CD4-positive, alpha-beta T cell treated with Interleukin-17A for 4 hours (primary cell): ENCODE measurements around the gene ANKLE2.
"Not testable (repeated sequence)": the region's sequence is repeated elsewhere in the genome, so short reads cannot be mapped to it uniquely, and the experiment has no call there.

ENCODE experiments used
- DNase-seq: peaks from one replicate; pipeline ENCODE4 v3.0.0-alpha.2; 2020; ENCODE audit warnings: mixed read lengths

ANKLE2 gene

GRCh38 chr12:132776816-132777568, 15.4 kb upstream of the ANKLE2 start:
- no peak for DNase-seq

- not testable (repeated sequence) for DNase-seq
Observed at GRCh38 chr12:132776230-132776625, 14.6 kb upstream of the ANKLE2 start.

DNA sequence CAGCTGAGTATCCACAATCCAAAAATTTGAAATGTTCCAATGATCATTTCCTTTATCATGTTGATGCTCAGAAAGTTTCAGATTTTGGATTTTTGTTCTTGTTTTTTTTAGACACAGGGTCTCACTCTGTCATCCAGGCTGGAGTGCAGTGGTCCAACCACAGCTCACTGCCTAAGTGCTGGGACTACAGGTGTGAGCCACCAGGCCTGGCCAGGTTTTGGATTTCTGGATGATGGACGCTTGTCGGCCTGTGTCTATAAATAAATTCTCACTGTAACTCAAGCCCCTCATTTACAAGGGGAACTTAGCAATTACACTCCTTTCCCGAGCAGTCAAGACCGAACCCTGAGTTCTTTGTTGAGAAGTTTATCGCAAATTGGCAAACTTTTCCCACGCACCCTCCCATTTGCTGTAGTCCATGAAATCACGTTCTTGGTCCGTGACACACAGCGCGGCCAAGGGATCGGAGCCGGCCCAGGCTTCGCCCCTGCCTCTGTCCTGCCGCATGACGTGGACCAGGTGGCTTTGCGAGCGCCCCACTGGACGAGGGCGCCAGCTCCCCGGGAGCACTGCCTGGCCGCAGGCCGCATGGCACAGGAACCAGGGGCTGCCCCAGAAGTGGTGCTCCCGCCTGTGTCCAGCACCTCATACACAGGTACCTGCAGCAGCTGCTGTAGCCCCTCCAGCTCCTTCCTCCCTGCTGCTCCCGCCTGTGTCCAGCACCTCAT, 14.0 kb upstream of the ANKLE2 start:
- DNase-seq = no peak

GRCh38 chr12:132774646-132775275, 13.1 kb upstream of the ANKLE2 start:
- DNase-seq = no peak

DNA sequence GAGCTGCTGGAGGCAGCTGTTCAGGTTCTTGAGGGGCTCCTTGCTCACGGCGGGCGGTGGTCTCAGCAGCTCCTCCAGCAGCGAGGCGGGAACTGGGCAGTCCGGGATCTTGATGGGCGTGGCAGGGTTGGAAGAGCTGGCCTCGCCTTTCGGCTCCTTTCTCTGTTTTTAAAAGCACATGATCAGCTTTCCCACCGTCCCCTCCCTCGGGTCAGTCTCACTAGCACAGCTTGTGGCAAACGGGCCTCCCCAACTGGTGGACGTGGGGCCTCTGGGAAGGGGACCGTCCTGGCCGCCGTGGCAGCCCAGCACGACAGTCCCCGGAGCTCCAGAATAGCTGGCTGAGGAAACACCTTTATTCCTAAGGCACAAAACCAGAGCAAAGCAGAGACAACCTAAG, 12.5 kb upstream of the ANKLE2 start:
- DNase-seq = no peak

DNA sequence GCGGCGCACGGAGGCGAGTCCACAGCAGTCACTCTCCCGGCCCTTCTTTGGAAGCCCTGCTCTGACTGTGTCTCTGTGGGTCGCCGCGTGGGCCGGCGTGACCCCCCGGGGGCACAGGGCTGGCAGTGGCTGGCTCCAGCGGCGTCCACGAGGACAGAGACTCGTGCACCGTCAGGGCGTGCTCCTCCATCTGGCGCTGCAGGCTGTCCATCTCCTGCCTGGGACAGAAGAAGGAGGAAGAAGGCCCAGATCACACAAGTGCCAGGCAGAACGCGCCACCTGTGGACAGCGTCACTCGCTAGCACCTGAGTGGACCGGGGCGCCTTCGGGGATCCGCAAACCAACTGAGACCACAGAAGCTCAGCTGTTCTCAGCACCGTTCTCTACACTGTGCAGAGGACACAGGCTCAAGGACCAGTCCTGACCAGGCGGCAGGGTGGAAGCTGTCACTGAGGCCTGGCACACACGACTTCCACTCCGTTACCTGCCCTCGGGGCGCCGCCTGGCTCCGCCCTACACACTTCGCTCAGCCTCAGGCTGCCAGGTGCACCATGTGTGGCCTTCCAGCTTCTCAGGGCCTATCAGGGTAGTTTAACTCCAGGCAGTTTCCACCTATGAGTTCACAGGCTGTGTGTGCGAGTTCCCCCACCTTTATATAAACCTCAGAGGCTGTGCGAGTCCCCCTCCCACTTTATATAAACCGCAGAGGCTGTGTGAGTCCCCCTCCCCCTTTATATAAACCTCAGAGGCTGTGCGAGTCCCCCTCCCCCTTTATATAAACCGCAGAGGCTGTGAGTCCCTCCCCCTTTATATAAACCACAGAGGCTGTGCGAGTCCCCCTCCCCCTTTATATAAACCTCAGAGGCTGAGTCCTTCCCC, 11.7 kb upstream of the ANKLE2 start:
- peak; percentile 62 for DNase-seq

- no peak for DNase-seq
Observed at GRCh38 chr12:132772606-132773005, 11.0 kb upstream of the ANKLE2 start.

DNA sequence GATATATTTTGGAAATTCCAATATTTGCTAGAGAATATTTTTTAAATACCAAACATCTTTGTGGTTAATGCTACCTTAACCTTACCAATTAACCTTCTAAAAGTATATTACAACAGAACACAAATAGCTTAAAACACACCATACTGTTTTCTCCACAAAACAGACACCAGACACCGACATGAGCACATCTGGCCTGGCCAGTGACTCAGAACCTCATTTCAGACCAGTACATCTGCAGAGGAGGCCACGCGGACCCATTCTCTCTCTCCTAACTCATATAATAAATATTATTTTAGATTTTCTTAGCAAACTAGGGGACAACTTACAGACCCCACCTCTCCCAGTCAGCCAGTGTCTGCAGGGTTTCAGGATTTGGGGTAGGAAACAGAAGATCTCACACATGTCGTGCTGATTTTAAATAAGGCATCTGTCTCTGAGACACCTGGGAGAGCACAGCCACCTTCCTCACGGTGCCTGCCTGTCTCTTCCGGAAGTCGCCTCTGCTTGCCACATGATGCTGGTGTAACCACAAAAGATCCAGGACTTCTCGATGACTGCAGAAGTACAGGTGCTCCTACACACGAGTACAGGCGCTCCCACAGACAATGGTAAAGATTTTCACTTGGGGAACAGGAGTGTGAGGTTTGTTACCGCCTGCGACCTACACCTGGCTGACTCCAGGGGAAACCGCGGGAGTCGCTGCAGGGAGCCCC, 9.7 kb upstream of the ANKLE2 start:
- peak; percentile 76 for DNase-seq

GRCh38 chr12:132766380-132767085, 4.9 kb upstream of the ANKLE2 start:
- no peak for DNase-seq

DNA sequence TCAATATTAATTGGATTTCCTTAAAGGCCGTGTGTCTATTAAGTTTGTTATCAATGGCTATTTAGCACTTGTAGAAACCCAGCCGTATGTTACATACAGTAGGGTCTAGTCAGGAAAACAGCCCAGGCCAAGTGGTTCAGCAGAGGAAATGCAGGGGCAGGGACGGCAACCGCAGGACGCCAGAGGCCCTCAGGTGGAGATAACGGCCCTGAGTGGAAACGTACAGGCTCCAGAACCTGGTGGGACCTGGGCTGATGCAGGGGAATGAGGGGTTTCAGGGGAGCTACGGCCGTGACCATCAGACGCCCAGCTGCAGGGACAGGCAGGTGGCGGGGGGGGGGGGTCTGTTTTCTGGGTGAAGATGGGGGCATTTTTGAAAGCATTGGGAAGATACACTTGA, 3.7 kb upstream of the ANKLE2 start:
- no peak for DNase-seq

DNA sequence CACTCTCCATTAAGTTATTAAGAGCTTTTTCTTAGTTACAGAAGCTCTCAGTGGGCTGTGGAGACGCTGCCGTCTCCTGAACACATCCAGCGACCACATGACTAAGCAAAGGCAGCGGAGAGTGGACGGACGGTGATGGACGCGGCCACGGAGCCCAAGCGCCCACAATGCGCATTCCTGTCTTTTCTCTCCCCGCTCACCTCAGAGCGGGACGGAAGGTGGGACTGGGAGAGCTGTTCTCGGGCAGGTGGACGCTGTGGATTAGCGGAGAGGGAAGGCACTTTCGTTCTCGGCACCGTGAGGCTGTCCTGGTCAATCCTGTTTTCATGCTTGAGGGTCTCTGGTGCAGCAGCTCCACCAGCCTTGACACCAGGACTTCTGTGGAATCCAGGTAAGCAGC, 2.6 kb upstream of the ANKLE2 start:
- DNase-seq = no peak

GRCh38 chr12:132761921-132762583, 420 bp upstream of the ANKLE2 start:
- DNase-seq = peak; percentile 92

DNA sequence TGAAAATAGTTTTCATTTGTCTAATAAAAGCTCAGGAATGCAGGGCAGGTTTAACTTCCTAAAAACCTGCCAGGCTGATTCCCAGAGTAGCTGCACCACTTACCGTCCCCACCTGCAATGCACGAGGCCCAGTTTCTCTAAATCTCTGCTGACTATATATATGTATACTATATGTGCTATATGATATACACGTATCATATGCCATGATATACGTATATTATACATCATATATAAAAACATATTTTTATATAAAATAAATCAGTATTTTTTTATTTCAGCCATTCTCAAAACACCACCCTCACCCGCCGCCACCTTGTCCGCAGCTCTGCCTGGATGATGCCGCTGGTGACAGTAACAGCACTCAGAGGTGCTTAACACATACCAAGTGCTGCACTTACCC, 2.3 kb downstream of the ANKLE2 start:
- DNase-seq = no peak

- not testable (repeated sequence) for DNase-seq
Observed at GRCh38 chr12:132758825-132759224, 2.8 kb downstream of the ANKLE2 start.

GRCh38 chr12:132754160-132754932, 7.3 kb downstream of the ANKLE2 start:
- DNase-seq = no peak

GRCh38 chr12:132753670-132754069, 8.0 kb downstream of the ANKLE2 start:
- DNase-seq = not testable (repeated sequence)

- DNase-seq = no peak
Observed at GRCh38 chr12:132748319-132748718, 13.3 kb downstream of the ANKLE2 start.

- no peak for DNase-seq
Observed at GRCh38 chr12:132747896-132748295, 13.7 kb downstream of the ANKLE2 start.

- DNase-seq = no peak
Observed at GRCh38 chr12:132747395-132747794, 14.2 kb downstream of the ANKLE2 start.

GRCh38 chr12:132746613-132747012, 15.0 kb downstream of the ANKLE2 start:
- no peak for DNase-seq
